ENCODE results near the gene KCNJ6.

- no peak for TF ChIP-seq TAF1 (IDR thresholded peaks at IDR 0.05; ENCODE audit: low read depth, low read length)
- no peak for TF ChIP-seq POLR2A (IDR thresholded peaks at IDR 0.05; ENCODE audit: low read depth, low read length)
- no peak for TF ChIP-seq POLR2AphosphoS5 (IDR thresholded peaks at IDR 0.05; ENCODE audit: low read depth, low read length)
- no peak for TF ChIP-seq PAX5 (IDR thresholded peaks at IDR 0.05; ENCODE audit: insufficient read depth, low read length, severe bottlenecking)
- no peak for TF ChIP-seq SPI1 (IDR thresholded peaks at IDR 0.05; ENCODE audit: low read depth, low read length)
- TF ChIP-seq POU2F2 (IDR thresholded peaks at IDR 0.05; ENCODE audit: low read depth, low read length): no peak
Observed at GRCh38 chr21:37945036-37945435, 28.8 kb upstream of the KCNJ6 start.

All from GM12891 (cell line).